Measurements from ENCODE around the gene PCGF5.

DNA sequence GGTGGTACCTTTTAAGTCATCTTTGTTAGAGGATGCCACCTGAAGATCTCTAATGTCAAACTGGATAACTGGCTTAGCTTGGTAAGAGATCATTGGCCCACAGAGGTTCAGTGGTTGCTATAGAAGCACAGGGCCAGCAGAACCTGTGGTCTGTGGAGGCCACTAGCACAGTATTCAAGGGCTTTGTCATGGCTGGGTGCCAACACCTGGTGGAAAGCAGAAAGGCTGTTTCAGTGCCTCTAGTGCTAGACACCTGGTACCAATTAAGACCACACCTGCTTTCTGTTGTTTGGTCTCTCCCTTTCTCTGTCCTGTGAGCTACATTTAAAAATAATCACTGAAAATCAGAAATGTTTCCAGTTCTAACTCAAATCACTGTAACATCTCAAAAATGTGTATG is 10.0 kb upstream of the PCGF5 start:
- TF ChIP-seq SIN3A (IDR thresholded peaks at IDR 0.05; ENCODE audit: low read depth, low read length): no peak
- TF ChIP-seq, protein P1, sequence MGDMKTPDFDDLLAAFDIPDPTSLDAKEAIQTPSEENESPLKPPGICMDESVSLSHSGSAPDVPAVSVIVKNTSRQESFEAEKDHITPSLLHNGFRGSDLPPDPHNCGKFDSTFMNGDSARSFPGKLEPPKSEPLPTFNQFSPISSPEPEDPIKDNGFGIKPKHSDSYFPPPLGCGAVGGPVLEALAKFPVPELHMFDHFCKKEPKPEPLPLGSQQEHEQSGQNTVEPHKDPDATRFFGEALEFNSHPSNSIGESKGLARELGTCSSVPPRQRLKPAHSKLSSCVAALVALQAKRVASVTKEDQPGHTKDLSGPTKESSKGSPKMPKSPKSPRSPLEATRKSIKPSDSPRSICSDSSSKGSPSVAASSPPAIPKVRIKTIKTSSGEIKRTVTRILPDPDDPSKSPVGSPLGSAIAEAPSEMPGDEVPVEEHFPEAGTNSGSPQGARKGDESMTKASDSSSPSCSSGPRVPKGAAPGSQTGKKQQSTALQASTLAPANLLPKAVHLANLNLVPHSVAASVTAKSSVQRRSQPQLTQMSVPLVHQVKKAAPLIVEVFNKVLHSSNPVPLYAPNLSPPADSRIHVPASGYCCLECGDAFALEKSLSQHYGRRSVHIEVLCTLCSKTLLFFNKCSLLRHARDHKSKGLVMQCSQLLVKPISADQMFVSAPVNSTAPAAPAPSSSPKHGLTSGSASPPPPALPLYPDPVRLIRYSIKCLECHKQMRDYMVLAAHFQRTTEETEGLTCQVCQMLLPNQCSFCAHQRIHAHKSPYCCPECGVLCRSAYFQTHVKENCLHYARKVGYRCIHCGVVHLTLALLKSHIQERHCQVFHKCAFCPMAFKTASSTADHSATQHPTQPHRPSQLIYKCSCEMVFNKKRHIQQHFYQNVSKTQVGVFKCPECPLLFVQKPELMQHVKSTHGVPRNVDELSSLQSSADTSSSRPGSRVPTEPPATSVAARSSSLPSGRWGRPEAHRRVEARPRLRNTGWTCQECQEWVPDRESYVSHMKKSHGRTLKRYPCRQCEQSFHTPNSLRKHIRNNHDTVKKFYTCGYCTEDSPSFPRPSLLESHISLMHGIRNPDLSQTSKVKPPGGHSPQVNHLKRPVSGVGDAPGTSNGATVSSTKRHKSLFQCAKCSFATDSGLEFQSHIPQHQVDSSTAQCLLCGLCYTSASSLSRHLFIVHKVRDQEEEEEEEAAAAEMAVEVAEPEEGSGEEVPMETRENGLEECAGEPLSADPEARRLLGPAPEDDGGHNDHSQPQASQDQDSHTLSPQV (IDR thresholded peaks at IDR 0.05): no peak
- no peak for TF ChIP-seq RELA (IDR thresholded peaks at IDR 0.05; ENCODE audit: borderline replicate concordance, partially characterized antibody)

All from GM12878 (cell line).